ENCODE data around the gene FAT1. TPM values are rescaled to one million over a fixed set of nuclear protein-coding genes. Genes with fewer than 3 reads are reported as not detected.

Gene FAT1
- total RNA-seq, 1 donor from 2014 or later, result 173 TPM

DNA sequence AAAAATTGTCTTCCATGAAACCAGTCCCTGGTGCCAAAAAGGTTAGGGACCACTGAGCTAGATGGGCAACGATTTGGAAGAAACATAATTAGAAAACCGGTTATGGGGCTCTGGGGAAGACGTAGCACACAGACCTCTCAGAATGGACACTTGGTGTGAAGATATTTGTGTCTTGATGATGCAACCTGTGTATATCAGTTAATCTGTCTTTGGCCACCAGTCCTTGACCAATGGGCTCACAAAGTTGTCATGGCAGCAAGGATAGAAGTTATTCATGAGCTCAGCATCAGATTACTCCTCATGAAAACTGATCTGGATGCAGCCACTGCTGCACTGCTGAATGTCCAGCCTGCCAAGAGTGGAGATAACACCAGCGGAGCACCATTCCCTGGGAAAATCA lies 181.9 kb downstream of the FAT1 start:
- no peak overlapping the region for H3K27ac ChIP-seq (ENCODE audit: low read depth, low read length)
- no peaks in the 10 kb centered on the region for H3K4me1 ChIP-seq (ENCODE audit: control insufficient read depth in 3 of 3, insufficient read depth in 3 of 3, low read length in 3 of 3)
- peaks cover 0 to 7% (median 0%) of the 10 kb centered on the region in 3 donors for H3K27me3 ChIP-seq (ENCODE audit: control insufficient read depth in 3 of 3, insufficient read depth in 3 of 3, low read length in 3 of 3)
- H3K36me3 ChIP-seq (ENCODE audit: control insufficient read depth in 3 of 3, insufficient read depth in 3 of 3, low read length in 3 of 3), result no peaks in the 10 kb centered on the region
- H3K9me3 ChIP-seq (ENCODE audit: control insufficient read depth in 3 of 3, low read length in 3 of 3), result no peaks in the 10 kb centered on the region
- no peak overlapping the region for H3K4me3 ChIP-seq (ENCODE audit: low read length in 3 of 3)
- no peak overlapping the region for H3K9ac ChIP-seq (ENCODE audit: low read depth in 1 of 3, low read length in 3 of 3)

DNA sequence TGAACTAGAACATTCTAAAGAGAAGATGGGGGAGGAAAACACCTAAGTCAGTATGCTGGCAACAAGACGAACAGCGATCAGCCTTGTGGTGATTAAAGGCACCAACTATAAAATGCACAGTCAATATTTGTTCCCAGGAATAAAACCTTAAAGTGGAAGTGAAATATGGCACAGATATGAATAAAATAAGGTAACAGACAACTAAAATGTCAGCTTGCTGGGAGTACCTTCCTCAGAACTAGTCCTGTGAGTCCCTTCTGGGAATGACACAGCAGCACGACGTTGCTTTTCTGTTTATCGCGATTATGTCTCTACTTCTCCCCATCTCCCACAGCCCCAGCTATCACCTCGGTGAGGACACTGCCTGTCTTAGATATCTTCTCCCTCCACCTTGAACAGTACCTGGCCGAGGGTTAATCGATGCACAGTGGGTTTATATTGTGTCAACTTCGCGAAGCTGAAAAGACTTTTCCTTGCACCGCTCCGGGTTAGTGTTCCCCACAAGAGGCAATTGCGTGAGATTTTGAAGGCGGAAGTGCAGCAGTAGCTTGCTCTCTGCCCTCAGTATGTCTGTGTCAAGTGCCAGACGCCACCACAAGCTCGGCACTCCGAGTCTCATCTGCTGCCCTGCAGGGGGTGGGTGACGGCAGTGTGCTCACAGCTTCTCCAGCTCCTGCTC lies 185.7 kb downstream of the FAT1 start:
- Histone ChIP-seq H3K9ac (ENCODE audit: low read depth in 1 of 3, low read length in 3 of 3) (no peak overlapping the region), H3K9me3 (ENCODE audit: control insufficient read depth in 3 of 3, low read length in 3 of 3) (no peaks in the 10 kb centered on the region), H3K27ac (ENCODE audit: low read depth, low read length) (no peak overlapping the region), H3K4me3 (ENCODE audit: low read length in 3 of 3) (no peak overlapping the region), H3K27me3 (ENCODE audit: control insufficient read depth in 3 of 3, insufficient read depth in 3 of 3, low read length in 3 of 3) (no peaks in the 10 kb centered on the region), H3K4me1 (ENCODE audit: control insufficient read depth in 3 of 3, insufficient read depth in 3 of 3, low read length in 3 of 3) (no peaks in the 10 kb centered on the region), H3K36me3 (ENCODE audit: control insufficient read depth in 3 of 3, insufficient read depth in 3 of 3, low read length in 3 of 3) (no peaks in the 10 kb centered on the region)

Other genes starting within 250 kb of the FAT1 start
- not detected for gene MTNR1A, start 168.3 kb downstream of the FAT1 start, total RNA-seq

All from skeletal muscle tissue (tissue), 4 donors.